ENCODE data around the gene MATN3. TPM values are rescaled to one million over a fixed set of nuclear protein-coding genes. Genes with fewer than 3 reads are reported as not detected.

The MATN3 gene
- total and polyA plus RNA-seq, 11 donors: 0.12 to 0.48 (median 0.25) TPM; not detected in 4

GRCh38 chr2:19991895-19992294 lies 20.6 kb downstream of the MATN3 start:
- Histone ChIP-seq H3K27ac (no peak overlapping the region), H3K4me1 (peaks cover 0 to 20% (median 6%) of the 10 kb centered on the region in 12 donors), H3K27me3 (peaks cover 0 to 15% (median under 1%) of the 10 kb centered on the region in 9 donors), H3K36me3 (no peaks in the 10 kb centered on the region), H3K4me3 (no peak overlapping the region), H3K9me3 (no peaks in the 10 kb centered on the region)
- WGBS, 4 donors: 84 to 87% (median 86%) methylated on average over 1 of the region's 1 CpG
- no peak for TF ChIP-seq POLR2A (IDR thresholded peaks at IDR 0.05)
- TF ChIP-seq, protein P1, sequence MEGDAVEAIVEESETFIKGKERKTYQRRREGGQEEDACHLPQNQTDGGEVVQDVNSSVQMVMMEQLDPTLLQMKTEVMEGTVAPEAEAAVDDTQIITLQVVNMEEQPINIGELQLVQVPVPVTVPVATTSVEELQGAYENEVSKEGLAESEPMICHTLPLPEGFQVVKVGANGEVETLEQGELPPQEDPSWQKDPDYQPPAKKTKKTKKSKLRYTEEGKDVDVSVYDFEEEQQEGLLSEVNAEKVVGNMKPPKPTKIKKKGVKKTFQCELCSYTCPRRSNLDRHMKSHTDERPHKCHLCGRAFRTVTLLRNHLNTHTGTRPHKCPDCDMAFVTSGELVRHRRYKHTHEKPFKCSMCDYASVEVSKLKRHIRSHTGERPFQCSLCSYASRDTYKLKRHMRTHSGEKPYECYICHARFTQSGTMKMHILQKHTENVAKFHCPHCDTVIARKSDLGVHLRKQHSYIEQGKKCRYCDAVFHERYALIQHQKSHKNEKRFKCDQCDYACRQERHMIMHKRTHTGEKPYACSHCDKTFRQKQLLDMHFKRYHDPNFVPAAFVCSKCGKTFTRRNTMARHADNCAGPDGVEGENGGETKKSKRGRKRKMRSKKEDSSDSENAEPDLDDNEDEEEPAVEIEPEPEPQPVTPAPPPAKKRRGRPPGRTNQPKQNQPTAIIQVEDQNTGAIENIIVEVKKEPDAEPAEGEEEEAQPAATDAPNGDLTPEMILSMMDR (IDR thresholded peaks at IDR 0.05): no peak
- DNase-seq: no peak
- intact Hi-C loops (cut with DNase I): loop anchor here in 1 of 10 donors (10.0 kb wide), 1 partner anchor 223 kb away; no protein-coding TSS in a partner anchor
- no peak for ATAC-seq

- intact Hi-C loops (cut with DNase I): loop anchor here in 1 of 10 donors (10.0 kb wide), 1 partner anchor 224 kb away; no protein-coding TSS in a partner anchor
- WGBS, 4 donors: 13 to 19% (median 17%) methylated on average over 10 of the region's 10 CpGs
Measured at GRCh38 chr2:19990416-19990728, 22.1 kb downstream of the MATN3 start.

DNA sequence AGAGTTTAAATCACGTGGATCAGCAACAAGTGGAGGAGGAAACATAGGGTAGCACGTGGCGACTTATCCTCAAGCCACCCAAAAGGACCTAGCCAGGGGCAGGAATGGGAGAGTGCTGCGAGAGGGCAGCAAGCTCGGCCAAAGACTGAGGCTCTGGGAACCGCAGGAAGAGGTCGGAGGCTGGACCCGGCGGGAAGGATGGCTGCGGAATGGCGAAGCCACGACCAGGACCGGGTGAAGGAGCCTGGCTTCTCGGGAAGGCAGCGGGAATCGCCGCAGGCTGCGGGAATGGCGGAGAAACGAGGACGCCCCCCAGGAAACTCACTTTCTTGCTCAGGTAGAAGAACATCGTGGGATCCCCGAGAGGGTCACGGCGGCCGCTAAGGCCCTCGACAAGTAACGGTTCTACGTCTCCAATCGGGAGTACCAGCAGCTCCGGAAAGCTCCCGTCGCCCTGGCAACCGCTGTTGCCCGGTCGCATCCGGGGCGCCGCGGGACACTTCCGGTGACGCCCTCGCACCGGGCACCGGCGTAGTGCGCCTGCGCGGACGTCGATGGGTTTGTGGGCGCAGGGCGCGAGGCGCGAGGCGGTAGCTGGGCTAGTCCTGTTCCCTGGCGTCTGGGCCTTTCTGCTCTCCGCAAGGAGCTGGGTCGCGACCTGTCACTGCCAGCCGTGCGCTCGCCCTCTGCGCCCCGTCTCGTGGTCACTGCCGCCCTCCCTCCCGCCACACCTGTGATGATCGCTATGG lies 22.6 kb downstream of the MATN3 start, which contains the start of gene WDR35:
TSS of gene WDR35 (minus strand) at position 439 of the 749 bp plus-strand sequence. CDS start at position 349, 90 bp downstream.
- peak; percentile 94 to 100 (median 99) for ATAC-seq
- Histone ChIP-seq H3K27me3 (peaks cover 0 to 15% (median 0%) of the 10 kb centered on the region in 9 donors), H3K27ac (peak within 1 kb of the TSS in 11 of 12 donors; percentile 25 to 72 (median 53)), H3K4me3 (peak within 1 kb of the TSS; percentile 64 to 97 (median 70)), H3K9me3 (no peaks in the 10 kb centered on the region), H3K4me1 (peaks cover 0 to 20% (median 6%) of the 10 kb centered on the region in 12 donors), H3K36me3 (peaks cover 0 to 6% (median 0%) of the 10 kb centered on the region in 9 donors)
- peak; percentile 86 to 95 (median 91) for DNase-seq
- TF ChIP-seq, protein P1 (IDR thresholded peaks at IDR 0.05): no peak
- peak in 1 of 2 donors; percentile 68 for TF ChIP-seq POLR2A (IDR thresholded peaks at IDR 0.05)
- WGBS, 4 donors: 0 to 2% (median 1%) methylated on average over 37 to 70 of the region's 70 CpGs
- intact Hi-C loops (cut with DNase I): loop anchor here in 1 of 10 donors (10.0 kb wide), 1 partner anchor 225 kb away; no protein-coding TSS in a partner anchor

More at GRCh38 chr2:19990416-19990728, 22.1 kb downstream of the MATN3 start:
- H3K27me3 ChIP-seq: peaks cover 0 to 15% (median 0%) of the 10 kb centered on the region in 9 donors
- H3K4me3 ChIP-seq: peak overlapping the region; percentile 64 to 97 (median 70)
- no peaks in the 10 kb centered on the region for H3K9me3 ChIP-seq
- ATAC-seq: no peak
- DNase-seq: no peak
- peak overlapping the region in 8 of 12 donors; percentile 25 to 72 (median 49) for H3K27ac ChIP-seq
- H3K4me1 ChIP-seq: peaks cover 0 to 20% (median 6%) of the 10 kb centered on the region in 12 donors
- TF ChIP-seq POLR2A (IDR thresholded peaks at IDR 0.05): no peak
- TF ChIP-seq, protein P1 (IDR thresholded peaks at IDR 0.05): no peak
- H3K36me3 ChIP-seq: peaks cover 0 to 6% (median 0%) of the 10 kb centered on the region in 9 donors

DNA sequence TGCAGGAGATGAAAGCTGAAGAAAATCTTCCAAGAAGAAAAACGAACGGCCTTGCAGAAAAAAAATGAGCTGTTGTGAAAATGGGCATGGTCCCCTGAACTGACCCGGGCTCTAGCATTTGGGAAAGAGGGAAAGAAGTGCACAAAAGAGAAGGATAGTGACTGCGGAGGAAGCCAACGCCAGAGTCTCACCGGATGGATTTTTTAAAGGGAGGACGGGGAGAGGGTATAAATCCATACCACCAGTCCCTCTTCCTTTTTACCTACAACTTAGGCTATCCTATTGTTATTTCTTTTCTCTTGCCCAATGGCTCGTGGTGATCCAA lies 23.2 kb downstream of the MATN3 start:
- Histone ChIP-seq H3K9me3 (no peaks in the 10 kb centered on the region), H3K27me3 (peaks cover 0 to 15% (median 0%) of the 10 kb centered on the region in 9 donors), H3K4me1 (peaks cover 0 to 20% (median 6%) of the 10 kb centered on the region in 12 donors), H3K36me3 (peaks cover 0 to 6% (median 0%) of the 10 kb centered on the region in 9 donors), H3K4me3 (peak overlapping the region; percentile 64 to 97 (median 70)), H3K27ac (peak overlapping the region in 7 of 12 donors; percentile 25 to 72 (median 60))
- ATAC-seq (peak in 1 of 4 donors; percentile 7), DNase-seq (no peak)
- TF ChIP-seq, protein P1 (IDR thresholded peaks at IDR 0.05): no peak
- TF ChIP-seq POLR2A (IDR thresholded peaks at IDR 0.05): no peak
- intact Hi-C loops (cut with DNase I): no loop called here
- 4 to 10% (median 7%) methylated on average over 8 of the region's 8 CpGs for WGBS, 4 donors

All from heart left ventricle (tissue), 16 donors.